Progenitor cell of endocrine pancreas (in vitro differentiated cells): ENCODE data around the gene NFKBIA. TPM values are rescaled to one million over a fixed set of nuclear protein-coding genes. Genes with fewer than 3 reads are reported as not detected.
"Not testable (repeated sequence)": the region's sequence is repeated elsewhere in the genome, so short reads cannot be mapped to it uniquely, and the experiment has no call there.

Experiments used
- DNase-seq: peaks from one replicate; pipeline ENCODE4 v3.0.0; 2021; ENCODE audit warnings: low spot score; ENCODE audit not compliant: unreplicated experiment
- H3K27ac Mint-ChIP-seq: 2 replicates; pipeline ENCODE4 v1.8.0; 2021; ENCODE audit warnings: mild to moderate bottlenecking, moderate library complexity, mixed read lengths
- H3K27me3 Mint-ChIP-seq: 2 replicates; pipeline ENCODE4 v1.8.0; 2021; ENCODE audit warnings: mixed read lengths
- H3K36me3 Mint-ChIP-seq: 2 replicates; pipeline ENCODE4 v1.8.0; 2022; ENCODE audit warnings: mixed read lengths; ENCODE audit not compliant: insufficient read depth
- H3K4me1 Mint-ChIP-seq: 2 replicates; pipeline ENCODE4 v1.8.0; 2021; ENCODE audit warnings: low read depth, mixed read lengths
- H3K4me3 Mint-ChIP-seq: 2 replicates; pipeline ENCODE4 v1.8.0; 2021; ENCODE audit warnings: low read depth, mild to moderate bottlenecking, moderate library complexity, mixed read lengths
- H3K9me3 Mint-ChIP-seq: 2 replicates; pipeline ENCODE4 v1.8.0; 2021; ENCODE audit warnings: low read depth, mixed read lengths
- CTCF ChIP-seq: fragments of 200-600 bp; sonication (generic); IDR thresholded peaks from one replicate; pipeline ENCODE4 v1.5.0; 2021; ENCODE audit warnings: antibody characterized with exemption, mild to moderate bottlenecking; ENCODE audit not compliant: unreplicated experiment
- long read RNA-seq: library from polyadenylated mRNA; unstranded; transcript quantifications from one replicate; pipeline ENCODE4 v2.0.0, GENCODE V29; 2020
- total RNA-seq: library from RNA; stranded (reverse); gene quantifications from 2 replicates; pipeline ENCODE4 v1.2.1, GENCODE V29; 2021

Gene NFKBIA
- total RNA-seq: 31.8 and 35.7 TPM in 2 replicates
- long read RNA-seq, transcript NFKBIA-201 (6 exons, 1,558 nt): major isoform, 8 of 12 reads
- long read RNA-seq, partial matches to known transcripts: 0 of 12 reads
- long read RNA-seq, other reads (novel, unspliced or antisense): 2 of 12 reads

GRCh38 chr14:35404449-35405303, at the start of gene NFKBIA:
TSS of gene NFKBIA (minus strand) at chr14:35404749. CDS start at chr14:35404644, 105 bp downstream.
- H3K36me3 Mint-ChIP-seq: peaks cover 12% of the 10 kb centered on the region
- H3K4me3 Mint-ChIP-seq: peak within 1 kb of the TSS; percentile 95
- peak; percentile 82 for DNase-seq
- peak within 1 kb of the TSS; percentile 99 for H3K27ac Mint-ChIP-seq
- no peaks in the 10 kb centered on the region for H3K9me3 Mint-ChIP-seq
- TF ChIP-seq CTCF: peak; percentile 57
- H3K4me1 Mint-ChIP-seq: peaks cover 27% of the 10 kb centered on the region
- no peaks in the 10 kb centered on the region for H3K27me3 Mint-ChIP-seq

- Mint-ChIP-seq H3K4me1 (no peaks in the 10 kb centered on the region), H3K4me3 (no peak overlapping the region), H3K36me3 (no peaks in the 10 kb centered on the region), H3K27me3 (no peaks in the 10 kb centered on the region), H3K9me3 (peaks cover 4% of the 10 kb centered on the region), H3K27ac (no peak overlapping the region)
- DNase-seq: no peak
- no peak for TF ChIP-seq CTCF
Measured at GRCh38 chr14:35446450-35446849, 41.9 kb upstream of the NFKBIA start.

- Mint-ChIP-seq H3K4me3 (no peak overlapping the region), H3K4me1 (peaks cover 6% of the 10 kb centered on the region), H3K27ac (no peak overlapping the region), H3K9me3 (peaks cover 4% of the 10 kb centered on the region), H3K27me3 (no peaks in the 10 kb centered on the region), H3K36me3 (no peaks in the 10 kb centered on the region)
- no peak for TF ChIP-seq CTCF
- no peak for DNase-seq
Measured at GRCh38 chr14:35444104-35444503, 39.6 kb upstream of the NFKBIA start.

- Mint-ChIP-seq H3K27me3 (no peaks in the 10 kb centered on the region), H3K4me3 (no peak overlapping the region), H3K9me3 (peaks cover 4% of the 10 kb centered on the region), H3K27ac (no peak overlapping the region), H3K36me3 (no peaks in the 10 kb centered on the region), H3K4me1 (peaks cover 6% of the 10 kb centered on the region)
- no peak for DNase-seq
- TF ChIP-seq CTCF: no peak
Measured at GRCh38 chr14:35441160-35441559, 36.6 kb upstream of the NFKBIA start.

- H3K27me3 Mint-ChIP-seq: no peaks in the 10 kb centered on the region
- H3K4me1 Mint-ChIP-seq: peaks cover 6% of the 10 kb centered on the region
- H3K9me3 Mint-ChIP-seq: peaks cover 4% of the 10 kb centered on the region
- no peaks in the 10 kb centered on the region for H3K36me3 Mint-ChIP-seq
- H3K4me3 Mint-ChIP-seq: no peak overlapping the region
- DNase-seq: no peak
- H3K27ac Mint-ChIP-seq: no peak overlapping the region
- peak; percentile 58 for TF ChIP-seq CTCF
Measured at GRCh38 chr14:35438910-35439713, 34.6 kb upstream of the NFKBIA start.

GRCh38 chr14:35438492-35438891, 33.9 kb upstream of the NFKBIA start:
- not testable (repeated sequence) for H3K27ac Mint-ChIP-seq, DNase-seq, H3K4me3 Mint-ChIP-seq, H3K27me3 Mint-ChIP-seq, H3K9me3 Mint-ChIP-seq, H3K36me3 Mint-ChIP-seq, H3K4me1 Mint-ChIP-seq
